ENCODE data around the gene POU6F2.

GRCh38 chr7:38964921-38965320 lies 12.8 kb upstream of the POU6F2 start:
- TF ChIP-seq, protein P1, sequence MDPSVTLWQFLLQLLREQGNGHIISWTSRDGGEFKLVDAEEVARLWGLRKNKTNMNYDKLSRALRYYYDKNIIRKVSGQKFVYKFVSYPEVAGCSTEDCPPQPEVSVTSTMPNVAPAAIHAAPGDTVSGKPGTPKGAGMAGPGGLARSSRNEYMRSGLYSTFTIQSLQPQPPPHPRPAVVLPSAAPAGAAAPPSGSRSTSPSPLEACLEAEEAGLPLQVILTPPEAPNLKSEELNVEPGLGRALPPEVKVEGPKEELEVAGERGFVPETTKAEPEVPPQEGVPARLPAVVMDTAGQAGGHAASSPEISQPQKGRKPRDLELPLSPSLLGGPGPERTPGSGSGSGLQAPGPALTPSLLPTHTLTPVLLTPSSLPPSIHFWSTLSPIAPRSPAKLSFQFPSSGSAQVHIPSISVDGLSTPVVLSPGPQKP (IDR thresholded peaks at IDR 0.05; ENCODE audit: borderline replicate concordance, low read depth, low read length) = no peak
- TF ChIP-seq RAD21 (IDR thresholded peaks at IDR 0.05; ENCODE audit: low read length) = no peak
- TF ChIP-seq CTCF (conservative IDR thresholded peaks at IDR 0.05; ENCODE audit: low read depth, low read length) = no peak
- no peak for TF ChIP-seq POLR2A (IDR thresholded peaks at IDR 0.05; ENCODE audit: low read depth, low read length)

All from IMR-90 (cell line).